GM18520 (cell line): ENCODE data around the gene PRC1.

Experiments
- ATAC-seq: cut with Tn5 transposase; IDR thresholded peaks from one replicate; pipeline ENCODE4 v1.9.1; 2021; ENCODE audit not compliant: unreplicated experiment

Gene PRC1

DNA sequence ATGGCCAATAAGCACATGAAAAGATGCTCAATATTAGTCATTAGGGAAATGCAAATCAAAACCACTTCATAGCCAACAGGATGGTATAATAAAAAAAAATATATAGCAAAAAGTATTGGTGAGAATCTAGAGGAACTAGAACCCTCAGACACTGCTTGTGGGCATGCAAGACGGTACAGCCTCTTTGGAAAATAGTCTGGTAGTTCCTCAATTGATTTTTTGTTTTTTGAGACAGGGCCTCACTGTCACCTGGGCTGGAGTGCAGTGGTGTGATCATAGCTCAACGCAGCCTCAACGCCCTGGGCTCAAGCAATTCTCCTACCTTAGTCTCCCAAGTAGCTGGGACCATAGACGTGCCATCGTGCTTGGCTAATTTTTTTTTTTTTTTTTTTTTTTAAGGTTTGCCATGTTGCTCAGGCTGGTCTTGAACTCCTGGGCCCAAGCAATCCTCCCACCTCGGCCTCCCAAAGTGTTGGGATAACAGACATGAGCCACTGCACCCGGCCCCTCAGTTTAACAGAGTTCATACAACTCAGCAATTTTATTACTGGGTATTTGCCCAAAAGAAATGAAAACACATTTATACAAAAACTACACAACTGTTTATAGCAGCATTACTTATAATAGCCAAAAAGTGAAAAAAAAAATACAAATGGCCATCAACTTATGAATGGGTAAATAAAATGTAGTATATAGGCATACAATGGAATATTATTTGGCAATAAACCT, 5.1 kb downstream of the PRC1 start:
- no peak for ATAC-seq

GRCh38 chr15:90988296-90988695, 6.0 kb downstream of the PRC1 start:
- ATAC-seq, result no peak

DNA sequence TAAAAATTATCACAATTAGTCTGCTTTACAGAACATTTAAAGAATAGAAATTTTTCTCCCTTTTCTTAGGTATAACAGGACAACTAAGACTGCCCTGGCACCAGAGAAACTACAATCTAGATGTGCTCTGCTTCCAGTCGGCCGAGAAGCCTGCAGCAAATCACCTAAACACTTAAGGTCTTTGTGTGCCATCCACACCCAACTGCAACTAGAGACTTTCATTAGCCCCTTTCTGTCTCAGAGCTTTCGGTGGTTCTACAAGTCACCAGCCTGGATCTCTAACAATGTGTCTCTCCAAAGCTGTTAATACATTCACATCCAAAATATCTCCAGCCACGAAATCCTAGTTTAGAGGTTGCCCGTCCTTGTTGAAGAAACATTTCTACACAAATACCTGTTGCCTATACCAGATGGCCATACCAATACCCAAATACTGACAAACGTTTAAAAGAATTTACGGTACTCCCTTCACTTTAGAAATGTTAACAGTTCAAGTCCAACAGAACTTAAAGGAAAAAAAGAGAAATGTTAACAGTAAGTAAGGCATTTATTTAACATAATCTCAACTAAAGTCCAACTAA, 6.7 kb downstream of the PRC1 start:
- ATAC-seq, result no peak

GRCh38 chr15:90986790-90987507, 7.4 kb downstream of the PRC1 start:
- ATAC-seq, result peak; percentile 42

DNA sequence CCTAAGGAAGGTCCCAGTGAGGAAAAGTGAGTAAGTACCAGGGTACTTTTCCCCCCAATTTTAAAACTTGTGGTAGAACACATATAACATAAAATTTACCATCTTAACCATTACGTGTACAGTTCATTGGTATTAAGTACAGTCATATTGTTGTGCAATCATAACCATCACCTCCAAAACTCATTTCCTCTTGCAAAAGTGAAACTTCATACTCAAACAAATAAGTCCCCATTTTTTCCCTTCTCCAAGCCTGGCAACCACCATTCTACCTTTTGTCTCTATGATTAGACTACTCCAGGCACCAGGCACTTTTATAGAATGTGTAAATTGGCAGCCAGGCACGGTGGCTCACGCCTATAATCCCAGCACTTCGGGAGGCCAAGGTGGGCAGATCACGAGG, 12.2 kb downstream of the PRC1 start:
- ATAC-seq, result peak; percentile 22

DNA sequence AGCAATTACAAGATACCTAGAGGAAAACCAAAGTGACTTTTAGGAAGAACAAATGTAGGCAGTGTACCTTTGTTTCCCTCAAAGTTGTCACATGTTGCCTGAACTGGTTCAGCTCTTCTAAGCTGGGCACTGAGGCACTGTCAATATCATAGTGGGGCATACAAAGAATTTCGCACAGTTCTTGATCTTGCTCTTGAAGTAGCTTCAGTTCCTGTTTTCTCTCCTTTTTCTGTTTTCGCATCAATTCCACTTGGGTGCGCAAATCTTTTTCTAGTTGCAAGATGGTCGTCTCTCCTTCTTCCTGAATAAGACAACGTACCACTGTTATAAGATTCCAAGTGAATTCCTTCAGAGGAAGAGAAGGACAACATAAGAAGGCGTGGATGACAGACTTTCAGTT, 12.7 kb downstream of the PRC1 start:
- peak; percentile 71 for ATAC-seq

DNA sequence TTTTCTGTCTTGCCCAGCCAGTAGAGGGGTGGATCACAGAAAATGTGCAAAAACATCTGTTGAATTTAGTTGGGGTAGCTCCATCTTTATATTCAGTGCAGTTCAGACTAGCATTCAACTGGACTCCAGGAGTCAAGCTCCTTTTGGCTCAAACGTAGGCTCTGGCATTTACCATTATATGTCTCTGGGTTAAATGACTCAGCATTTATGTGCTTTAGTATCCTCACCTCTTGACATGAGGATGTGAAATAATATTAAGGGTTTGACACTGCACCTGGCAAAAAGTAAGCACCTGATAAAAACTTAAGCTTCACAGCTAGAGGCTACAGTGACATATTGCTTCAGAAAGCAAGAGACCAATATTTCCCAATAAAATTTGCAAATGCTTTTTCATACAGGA, 14.8 kb downstream of the PRC1 start:
- no peak for ATAC-seq

GRCh38 chr15:90974216-90974615, 20.1 kb downstream of the PRC1 start:
- ATAC-seq, result no peak

DNA sequence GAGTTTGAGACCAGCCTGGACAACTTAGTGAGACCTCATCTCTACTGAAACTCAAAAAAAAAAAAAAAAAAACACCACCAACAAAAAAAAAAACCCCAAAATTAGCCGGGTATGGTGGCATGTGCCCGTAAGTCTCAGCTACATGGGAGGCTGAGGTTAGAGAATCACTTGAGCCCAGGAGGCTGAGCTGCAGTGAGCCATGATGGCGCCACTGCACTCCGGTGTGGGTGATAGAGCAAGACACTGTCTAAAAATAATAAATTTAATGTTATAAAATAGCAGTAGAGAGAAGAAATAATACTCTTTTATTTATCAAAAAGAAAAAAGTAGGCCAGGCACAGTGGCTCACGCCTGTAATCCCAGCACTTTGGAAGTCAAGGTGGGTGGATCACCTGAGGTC, 22.2 kb downstream of the PRC1 start:
- no peak for ATAC-seq

GRCh38 chr15:90970274-90970673, 24.1 kb downstream of the PRC1 start:
- ATAC-seq, result no peak

- ATAC-seq, result no peak
Measured at GRCh38 chr15:90968434-90968833, 25.9 kb downstream of the PRC1 start.

DNA sequence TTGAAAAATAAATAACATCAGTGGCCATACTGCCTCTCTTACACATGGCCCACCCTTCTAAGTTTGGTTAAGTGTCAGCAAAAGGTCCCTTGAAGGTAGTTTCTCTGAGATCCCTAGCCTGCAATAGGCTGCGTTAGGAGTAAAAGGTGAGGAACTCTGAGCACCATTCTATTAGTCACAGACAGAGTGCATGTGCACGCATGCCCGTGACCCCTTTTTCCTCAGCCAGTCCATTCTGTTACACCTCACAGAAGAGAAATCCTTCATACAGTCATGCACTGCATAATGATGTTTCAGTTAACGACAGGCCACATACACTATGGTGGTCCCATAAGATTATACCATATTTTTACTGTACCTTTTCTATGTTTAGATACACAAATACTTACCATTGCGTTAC, 27.1 kb downstream of the PRC1 start:
- no peak for ATAC-seq

GRCh38 chr15:90966262-90966661, 28.1 kb downstream of the PRC1 start:
- ATAC-seq, result no peak

DNA sequence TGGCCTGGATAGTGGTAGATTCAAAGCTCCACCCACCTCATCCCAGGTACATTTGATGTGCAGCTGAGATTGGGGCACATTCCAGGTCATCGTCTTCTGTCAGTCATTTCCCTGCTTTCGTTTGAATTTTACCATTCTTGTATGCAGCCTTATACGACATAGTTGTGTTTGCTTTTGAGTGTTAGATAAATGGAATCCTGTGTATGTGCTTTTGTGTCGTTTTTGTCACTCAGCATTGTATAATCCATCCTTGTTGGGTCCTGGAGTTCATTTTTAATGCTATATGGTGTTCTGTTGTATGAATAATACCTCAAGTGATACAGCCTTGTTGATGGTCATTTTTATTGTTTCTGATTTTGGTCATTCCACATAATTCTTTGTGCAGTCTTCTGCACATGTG, 32.3 kb downstream of the PRC1 start:
- no peak for ATAC-seq

DNA sequence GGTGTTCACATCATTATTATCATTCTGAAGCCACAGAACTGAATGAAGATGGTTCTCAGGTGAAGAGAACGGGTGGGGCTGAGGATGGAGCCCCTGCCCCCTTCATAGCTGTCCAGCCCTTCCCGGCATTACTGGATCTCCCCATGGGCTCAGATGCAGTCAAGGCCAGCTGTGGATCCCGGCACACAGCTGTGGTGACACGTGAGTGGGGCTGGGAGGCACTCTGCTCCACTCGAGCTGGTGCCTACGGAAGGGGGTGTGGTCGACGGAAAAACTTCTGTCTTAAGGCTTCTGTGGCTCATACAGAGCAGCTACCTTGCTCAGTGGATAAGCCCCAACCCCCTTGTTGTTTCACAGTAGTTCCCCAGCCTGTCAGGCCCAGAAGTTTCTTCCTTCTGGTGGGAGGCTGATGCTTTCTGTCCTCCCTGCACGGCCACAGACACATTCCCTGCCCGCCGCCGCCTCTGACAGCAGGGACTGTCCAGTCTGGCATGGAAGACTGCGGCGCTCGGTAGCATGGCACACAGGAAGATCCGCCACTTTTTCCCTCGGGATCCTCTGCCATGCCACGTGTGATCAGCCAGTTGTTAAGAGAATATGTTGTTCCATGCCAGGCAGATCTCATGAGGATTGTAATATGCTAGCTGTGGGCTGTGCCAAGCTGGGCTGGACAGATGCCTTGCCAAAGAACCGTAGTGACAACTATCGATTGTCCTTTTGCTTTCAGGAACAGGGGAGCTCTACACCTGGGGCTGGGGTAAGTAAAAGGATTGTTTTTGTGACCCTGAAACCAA, 33.8 kb downstream of the PRC1 start:
- no peak for ATAC-seq

- no peak for ATAC-seq
Measured at GRCh38 chr15:90959894-90960293, 34.4 kb downstream of the PRC1 start.

- ATAC-seq, result no peak
Measured at GRCh38 chr15:90959028-90959595, 35.2 kb downstream of the PRC1 start.

GRCh38 chr15:90957791-90958190, 36.5 kb downstream of the PRC1 start:
- no peak for ATAC-seq

DNA sequence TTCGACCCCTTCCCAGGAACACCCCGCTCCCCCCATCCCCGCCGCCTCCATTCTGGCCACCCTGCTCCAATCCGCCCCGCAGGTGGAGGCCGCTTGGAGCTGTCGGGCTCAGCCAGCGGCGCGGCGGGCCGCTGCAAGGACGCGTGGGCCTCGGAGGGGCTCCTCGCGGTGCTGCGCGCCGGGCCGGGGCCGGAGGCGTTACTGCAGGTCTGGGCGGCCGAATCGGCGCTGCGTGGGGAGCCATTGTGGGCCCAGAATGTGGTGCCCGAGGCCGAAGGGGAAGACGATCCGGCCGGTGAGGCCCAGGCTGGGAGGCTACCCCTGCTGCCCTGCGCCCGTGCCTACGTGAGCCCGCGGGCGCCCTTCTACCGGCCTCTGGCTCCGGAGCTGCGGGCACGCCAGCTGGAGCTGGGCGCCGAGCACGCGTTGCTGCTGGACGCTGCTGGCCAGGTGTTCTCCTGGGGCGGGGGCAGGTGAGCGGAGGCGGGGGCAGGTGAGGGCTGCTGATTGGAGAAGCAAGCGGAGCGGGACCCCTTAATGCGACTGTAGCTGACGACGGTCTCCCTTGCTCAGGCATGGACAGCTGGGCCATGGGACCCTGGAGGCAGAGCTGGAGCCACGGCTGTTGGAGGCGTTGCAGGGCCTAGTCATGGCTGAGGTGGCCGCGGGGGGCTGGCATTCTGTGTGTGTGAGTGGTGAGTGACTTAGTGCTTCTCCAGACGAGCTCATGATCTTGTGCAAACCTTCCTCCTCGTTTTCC, 37.1 kb downstream of the PRC1 start:
- no peak for ATAC-seq

DNA sequence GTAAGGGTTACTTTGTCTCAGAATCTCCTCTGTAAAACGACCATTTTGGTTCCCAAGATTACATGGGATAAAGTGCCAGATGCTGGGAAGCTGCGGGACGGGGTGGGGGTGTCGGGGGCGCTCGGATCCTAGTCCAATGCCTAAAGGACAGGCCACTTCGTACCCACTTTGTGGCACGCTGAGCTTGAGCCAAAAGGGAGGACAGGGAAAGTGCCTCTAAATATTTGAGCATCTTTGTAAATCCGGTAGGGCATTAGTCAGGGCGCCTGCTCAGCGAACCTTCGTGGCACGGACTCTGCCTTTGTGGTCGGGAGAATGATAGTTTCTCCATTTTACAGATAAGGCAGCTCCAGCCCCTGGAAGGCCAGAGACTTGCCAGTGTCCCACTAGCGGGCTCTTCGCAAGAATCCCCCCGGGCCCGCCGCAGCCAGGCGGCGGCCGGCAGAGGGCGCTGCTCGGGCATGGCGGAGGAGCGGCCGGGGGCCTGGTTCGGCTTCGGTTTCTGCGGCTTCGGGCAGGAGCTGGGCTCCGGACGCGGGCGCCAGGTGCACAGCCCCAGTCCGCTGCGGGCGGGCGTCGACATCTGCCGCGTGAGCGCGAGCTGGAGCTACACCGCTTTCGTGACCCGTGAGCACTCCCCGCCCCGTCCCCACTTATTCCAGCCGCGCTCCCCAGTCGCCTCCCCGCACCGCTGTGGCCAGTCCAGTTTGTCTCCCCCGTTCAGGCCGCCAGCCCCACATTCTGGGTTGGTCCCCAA, 37.9 kb downstream of the PRC1 start:
- no peak for ATAC-seq
